Panc1 (cell line): ENCODE results near the gene ACVR1B. TPM values are rescaled to one million over a fixed set of nuclear protein-coding genes. Genes with fewer than 3 reads are reported as not detected.

Experiments
- ATAC-seq: fragments of 200-7000 bp; cut with Tn5 transposase; 2 replicates; pipeline ENCODE4 v1.9.1; 2020; ENCODE audit warnings: mild to moderate bottlenecking, moderate library complexity
- BruUV-seq: library from RNA; stranded (reverse); fragments of 400-500 nt; replicated peaks from 2 replicates; lab custom pipeline; 2021; lab: Mats Ljungman, UMichigan
- CTCF ChIA-PET: fragments of 300-600 bp; sonication (Branson Sonifier 250); formaldehyde crosslinking; loops from one replicate; lab custom pipeline; 2022; ENCODE audit warnings: antibody characterized with exemption; lab: Charles Lee
- POLR2A ChIA-PET: fragments of 300-600 bp; sonication (Branson Sonifier 250); formaldehyde crosslinking; loops from one replicate; lab custom pipeline; 2022; ENCODE audit warnings: antibody characterized with exemption; lab: Charles Lee
- DNase-seq: peaks from one replicate; pipeline ENCODE4 v3.0.0-alpha.2; 2010; ENCODE audit warnings: low read depth, low spot score
- H3K27ac ChIP-seq: 2 replicates; pipeline ENCODE4 v1.5.1; 2011; ENCODE audit warnings: mild to moderate bottlenecking, low read length, inconsistent platforms
- H3K27me3 ChIP-seq: fragments of 200-500 bp; sonication (Bioruptor generic); 2 replicates; pipeline ENCODE4 v1.6.0; 2014; ENCODE audit warnings: low read length, inconsistent platforms; ENCODE audit not compliant: control insufficient read depth, insufficient read depth
- H3K36me3 ChIP-seq: fragments of 200-500 bp; sonication (Bioruptor generic); 2 replicates; pipeline ENCODE4 v1.5.1; 2014; ENCODE audit warnings: inconsistent platforms, mild to moderate bottlenecking, low read length, moderate library complexity; ENCODE audit not compliant: control insufficient read depth, insufficient read depth
- H3K4me1 ChIP-seq: 2 replicates; pipeline ENCODE4 v1.5.1; 2011; ENCODE audit warnings: inconsistent platforms, mild to moderate bottlenecking, low read length, moderate library complexity; ENCODE audit not compliant: control insufficient read depth, insufficient read depth
- H3K4me3 ChIP-seq, 2 experiments: 2 replicates each; pipeline ENCODE4 v1.5.1; 2011 to 2012; ENCODE audit warnings: low read depth in 2 of 2, low read length in 2 of 2, mild to moderate bottlenecking in 2 of 2, inconsistent platforms in 1 of 2, moderate library complexity in 1 of 2
- H3K9me3 ChIP-seq: fragments of 200-500 bp; sonication (Bioruptor generic); 2 replicates; pipeline ENCODE4 v1.5.1; 2014; ENCODE audit warnings: low read depth, mild to moderate bottlenecking, inconsistent platforms, low read length, moderate library complexity; ENCODE audit not compliant: control insufficient read depth, insufficient read depth
- POLR2AphosphoS5 ChIP-seq: IDR thresholded peaks from 2 replicates; pipeline ENCODE4 v1.6.1; 2012; ENCODE audit warnings: mild to moderate bottlenecking, low read depth, low read length, moderate library complexity
- REST ChIP-seq, 2 experiments: IDR thresholded peaks; 2 replicates each; pipeline ENCODE4 v1.6.1; 2011 to 2012; ENCODE audit warnings: low read depth in 2 of 2, control low read depth in 1 of 2, low read length in 1 of 2, mild to moderate bottlenecking in 1 of 2, moderate library complexity in 1 of 2; ENCODE audit not compliant: insufficient read depth in 1 of 2
- SIN3A ChIP-seq: IDR thresholded peaks from 2 replicates; pipeline ENCODE4 v1.6.1; 2012; ENCODE audit warnings: low read depth, mild to moderate bottlenecking, low read length, moderate library complexity, borderline replicate concordance; ENCODE audit not compliant: insufficient read depth
- TCF7L2 ChIP-seq: IDR thresholded peaks from 2 replicates; pipeline ENCODE4 v1.6.1; 2011; ENCODE audit warnings: mild to moderate bottlenecking, low read depth, low read length, inconsistent platforms
- in situ Hi-C: cut with HindIII; loops from 2 replicates; pipeline ENCODE4 v1.10.0; 2016; ENCODE audit warnings: low sequenced_read_pairs, low pct_unique_long_range_greater_than_20kb
- intact Hi-C: fragments of 100-400 bp; cut with micrococcal nuclease; formaldehyde crosslinking; loops from one replicate; pipeline ENCODE4 v1.10.0; 2022; ENCODE audit not compliant: unreplicated experiment
- total RNA-seq: library from RNA; stranded (reverse); gene quantifications from one replicate; pipeline ENCODE4 v1.2.1, GENCODE V29; 2021; ENCODE audit not compliant: unreplicated experiment
- TF ChIP-seq, protein P1 (sequence below): fragments of 450-650 bp; IDR thresholded peaks from 2 replicates; pipeline ENCODE4 v1.5.1; 2017; ENCODE audit warnings: mild to moderate bottlenecking

ACVR1B gene
- total RNA-seq, 1 experiment from 2014 or later = 23.0 TPM

DNA sequence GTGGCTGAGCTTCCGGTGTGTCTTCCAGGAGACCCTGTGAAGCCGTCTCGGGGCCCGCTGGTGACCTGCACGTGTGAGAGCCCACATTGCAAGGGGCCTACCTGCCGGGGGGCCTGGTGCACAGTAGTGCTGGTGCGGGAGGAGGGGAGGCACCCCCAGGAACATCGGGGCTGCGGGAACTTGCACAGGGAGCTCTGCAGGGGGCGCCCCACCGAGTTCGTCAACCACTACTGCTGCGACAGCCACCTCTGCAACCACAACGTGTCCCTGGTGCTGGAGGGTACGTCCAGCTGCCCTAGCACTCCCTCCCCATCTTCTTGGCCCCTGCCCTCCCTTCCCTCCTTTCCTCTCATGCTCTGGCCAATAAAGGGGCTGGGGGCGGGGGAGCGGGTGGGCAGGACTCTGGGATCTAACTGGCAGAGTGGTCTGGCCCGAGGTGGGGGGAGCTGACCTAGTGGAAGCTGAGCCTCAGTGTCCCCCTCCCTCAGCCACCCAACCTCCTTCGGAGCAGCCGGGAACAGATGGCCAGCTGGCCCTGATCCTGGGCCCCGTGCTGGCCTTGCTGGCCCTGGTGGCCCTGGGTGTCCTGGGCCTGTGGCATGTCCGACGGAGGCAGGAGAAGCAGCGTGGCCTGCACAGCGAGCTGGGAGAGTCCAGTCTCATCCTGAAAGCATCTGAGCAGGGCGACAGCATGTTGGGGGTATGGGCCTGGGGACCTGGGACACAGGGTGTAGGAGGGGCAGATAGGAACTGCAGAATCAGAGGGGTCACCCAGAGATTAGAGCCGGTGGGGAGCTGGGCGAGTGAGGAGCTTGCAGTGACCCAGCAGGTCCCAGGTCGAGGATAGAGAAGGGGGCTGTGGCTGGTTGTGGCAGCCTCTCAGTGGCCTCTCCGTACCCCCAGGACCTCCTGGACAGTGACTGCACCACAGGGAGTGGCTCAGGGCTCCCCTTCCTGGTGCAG lies 38.1 kb upstream of the ACVR1B start:
- ChIA-PET POLR2A (no interaction called here), CTCF (interaction anchor here (0.8 to 1.1 kb wide), 2 partner anchors 11 to 24 kb away, joined by 5 to 12 read pairs; no protein-coding TSS in a partner anchor)
- Histone ChIP-seq H3K27me3 (no peaks in the 10 kb centered on the region), H3K27ac (no peak overlapping the region), H3K4me1 (no peaks in the 10 kb centered on the region), H3K9me3 (no peaks in the 10 kb centered on the region), H3K36me3 (no peaks in the 10 kb centered on the region), H3K4me3 (no peak overlapping the region)
- BruUV-seq = no TSS peak
- in situ Hi-C loops (no loop called here), intact Hi-C loops (no loop called here)
- DNase-seq = no peak
- no peak for ATAC-seq
- TF ChIP-seq SIN3A (no peak), TCF7L2 (no peak), POLR2AphosphoS5 (no peak), REST (IDR thresholded peaks at IDR 0.05; ENCODE audit: insufficient read depth in 1 of 2, low read depth in 2 of 2, low read length in 1 of 2) (no peak)
- TF ChIP-seq, protein P1, sequence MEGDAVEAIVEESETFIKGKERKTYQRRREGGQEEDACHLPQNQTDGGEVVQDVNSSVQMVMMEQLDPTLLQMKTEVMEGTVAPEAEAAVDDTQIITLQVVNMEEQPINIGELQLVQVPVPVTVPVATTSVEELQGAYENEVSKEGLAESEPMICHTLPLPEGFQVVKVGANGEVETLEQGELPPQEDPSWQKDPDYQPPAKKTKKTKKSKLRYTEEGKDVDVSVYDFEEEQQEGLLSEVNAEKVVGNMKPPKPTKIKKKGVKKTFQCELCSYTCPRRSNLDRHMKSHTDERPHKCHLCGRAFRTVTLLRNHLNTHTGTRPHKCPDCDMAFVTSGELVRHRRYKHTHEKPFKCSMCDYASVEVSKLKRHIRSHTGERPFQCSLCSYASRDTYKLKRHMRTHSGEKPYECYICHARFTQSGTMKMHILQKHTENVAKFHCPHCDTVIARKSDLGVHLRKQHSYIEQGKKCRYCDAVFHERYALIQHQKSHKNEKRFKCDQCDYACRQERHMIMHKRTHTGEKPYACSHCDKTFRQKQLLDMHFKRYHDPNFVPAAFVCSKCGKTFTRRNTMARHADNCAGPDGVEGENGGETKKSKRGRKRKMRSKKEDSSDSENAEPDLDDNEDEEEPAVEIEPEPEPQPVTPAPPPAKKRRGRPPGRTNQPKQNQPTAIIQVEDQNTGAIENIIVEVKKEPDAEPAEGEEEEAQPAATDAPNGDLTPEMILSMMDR = no peak; the same call in 1 of the 2 replicates

- CTCF ChIA-PET = interaction anchor here (0.8 to 1.1 kb wide), 2 partner anchors 10 to 25 kb away, joined by 5 to 12 read pairs; no protein-coding TSS in a partner anchor
- in situ Hi-C loops (no loop called here), intact Hi-C loops (no loop called here)
- TF ChIP-seq TCF7L2 (no peak), SIN3A (no peak), POLR2AphosphoS5 (no peak), REST (IDR thresholded peaks at IDR 0.05; ENCODE audit: insufficient read depth in 1 of 2, low read depth in 2 of 2, low read length in 1 of 2) (no peak)
- TF ChIP-seq, protein P1 = no peak
- no peaks in the 10 kb centered on the region for H3K27me3 ChIP-seq
- H3K27ac ChIP-seq = no peak overlapping the region
- POLR2A ChIA-PET = no interaction called here
- no peak for DNase-seq
- no peaks in the 10 kb centered on the region for H3K36me3 ChIP-seq
- ATAC-seq = no peak
- H3K4me1 ChIP-seq = no peaks in the 10 kb centered on the region
- no TSS peak for BruUV-seq
- H3K4me3 ChIP-seq = no peak overlapping the region
- H3K9me3 ChIP-seq = no peaks in the 10 kb centered on the region
Measured at GRCh38 chr12:51914034-51914923, 37.2 kb upstream of the ACVR1B start.
